B cell (primary cell): ENCODE results near the gene MED27. TPM values are rescaled to one million over a fixed set of nuclear protein-coding genes. Genes with fewer than 3 reads are reported as not detected.

Source experiments
- ATAC-seq: fragments of 200-7000 bp; cut with Tn5 transposase; one replicate; pipeline ENCODE4 v1.10.0; 2021; ENCODE audit warnings: low read depth, mild to moderate bottlenecking, moderate number of reproducible peaks, moderate library complexity
- CTCF ChIA-PET: fragments of 350-600 bp; sonication (Branson Sonifier 250); formaldehyde crosslinking; loops from one replicate; lab custom pipeline; 2021; ENCODE audit warnings: antibody characterized with exemption, inconsistent platforms; lab: Charles Lee
- POLR2A ChIA-PET: fragments of 350-600 bp; sonication (Branson Sonifier 250); formaldehyde crosslinking; loops from one replicate; lab custom pipeline; 2021; ENCODE audit warnings: antibody characterized with exemption; lab: Charles Lee
- DNase-seq: peaks from one replicate; pipeline ENCODE4 v3.0.0; 2013
- H2AFZ ChIP-seq: 2 replicates; pipeline ENCODE4 v1.6.1; 2012; ENCODE audit warnings: mild to moderate bottlenecking, low read depth, low read length; ENCODE audit not compliant: insufficient read depth, poor library complexity, severe bottlenecking
- H3K27ac ChIP-seq, 2 donors: 1 replicate in 1 of 2; 2 replicates in 1 of 2; pipeline ENCODE4 v1.5.1; 2012 to 2013; ENCODE audit warnings: low read length in 2 of 2, mild to moderate bottlenecking in 2 of 2, moderate library complexity in 1 of 2
- H3K27me3 ChIP-seq, 4 experiments: fragments of 200-600 bp in 1 of 4; sonication (generic) in 1 of 4; replicated peaks in 1 of 4; 1 replicate in 2 of 4; 2 replicates in 2 of 4; pipeline versions ENCODE4 v1.6.1 to v1.7.0; 2013 to 2016; ENCODE audit warnings: low read length in 3 of 4, mild to moderate bottlenecking in 2 of 4, mixed read lengths in 1 of 4, moderate library complexity in 1 of 4; ENCODE audit not compliant: insufficient read depth in 4 of 4, control insufficient read depth in 3 of 4; ENCODE audit errors: control extremely low read depth in 1 of 4
- H3K36me3 ChIP-seq, 2 experiments: replicated peaks in 1 of 2; 1 replicate in 1 of 2; 2 replicates in 1 of 2; pipeline versions ENCODE4 v1.6.1 to v1.7.1; 2013; ENCODE audit warnings: low read length in 1 of 2; ENCODE audit not compliant: insufficient read depth in 2 of 2, control insufficient read depth in 1 of 2; ENCODE audit errors: control extremely low read depth in 1 of 2, extremely low read depth in 1 of 2
- H3K4me1 ChIP-seq, 2 donors: fragments of 200-600 bp in 1 of 2; sonication (generic) in 1 of 2; 1 replicate in 1 of 2; 2 replicates in 1 of 2; pipeline versions ENCODE4 v1.5.1 to v1.6.1; 2013 to 2017; ENCODE audit warnings: low read length in 2 of 2; ENCODE audit not compliant: control insufficient read depth in 2 of 2, insufficient read depth in 2 of 2
- H3K4me2 ChIP-seq: replicated peaks from 2 replicates; pipeline ENCODE3; 2012; ENCODE audit warnings: mild to moderate bottlenecking, low read depth, low read length; ENCODE audit not compliant: poor library complexity, severe bottlenecking
- H3K4me3 ChIP-seq, 5 experiments: fragments of 200-600 bp in 1 of 5; sonication (generic) in 1 of 5; 1 replicate in 3 of 5; 2 replicates in 2 of 5; pipeline versions ENCODE4 v1.5.1 to v1.7.0; 2011 to 2016; ENCODE audit warnings: low read length in 4 of 5, mild to moderate bottlenecking in 4 of 5, low read depth in 2 of 5, control low read depth in 1 of 5, moderate library complexity in 1 of 5; ENCODE audit not compliant: insufficient read depth in 1 of 5; ENCODE audit errors: control extremely low read depth in 1 of 5, extremely low read depth in 1 of 5
- H3K79me2 ChIP-seq: fragments of 200-600 bp; sonication (generic); one replicate; pipeline ENCODE4 v1.6.0; 2016; ENCODE audit warnings: low read length; ENCODE audit not compliant: control insufficient read depth, insufficient read depth
- H3K9ac ChIP-seq: fragments of 200-600 bp; sonication (generic); 2 replicates; pipeline ENCODE4 v1.6.1; 2017; ENCODE audit warnings: mild to moderate bottlenecking, low read length, moderate library complexity
- H3K9me3 ChIP-seq, 3 donors: one replicate each; pipeline versions ENCODE4 v1.6.1 to v1.7.1; 2013; ENCODE audit warnings: low read length in 2 of 3; ENCODE audit not compliant: control insufficient read depth in 2 of 3, insufficient read depth in 1 of 3; ENCODE audit errors: control extremely low read depth in 1 of 3
- H4K20me1 ChIP-seq: 2 replicates; pipeline ENCODE4 v1.6.0; 2012; ENCODE audit warnings: mild to moderate bottlenecking, low read length; ENCODE audit not compliant: insufficient read depth, control insufficient read depth, poor library complexity, severe bottlenecking
- H3K27ac Mint-ChIP-seq: one replicate; pipeline ENCODE4 v1.8.0; 2021; ENCODE audit warnings: mixed read lengths
- H3K27me3 Mint-ChIP-seq: one replicate; pipeline ENCODE4 v1.8.0; 2021; ENCODE audit warnings: mixed read lengths
- H3K4me1 Mint-ChIP-seq: one replicate; pipeline ENCODE4 v1.8.0; 2021; ENCODE audit warnings: mixed read lengths
- H3K4me3 Mint-ChIP-seq: one replicate; pipeline ENCODE4 v1.8.0; 2021; ENCODE audit warnings: mixed read lengths
- H3K9me3 Mint-ChIP-seq: one replicate; pipeline ENCODE4 v1.8.0; 2022; ENCODE audit warnings: mixed read lengths; ENCODE audit not compliant: insufficient read depth
- CTCF ChIP-seq: fragments of 200-600 bp; IDR thresholded peaks from one replicate; pipeline ENCODE4 v1.8.0; 2022; ENCODE audit warnings: antibody characterized with exemption, mild to moderate bottlenecking
- EZH2 ChIP-seq: IDR thresholded peaks from 2 replicates; pipeline ENCODE4 v1.6.1; 2012; ENCODE audit warnings: borderline replicate concordance, low read depth, mild to moderate bottlenecking, moderate library complexity, low read length; ENCODE audit not compliant: insufficient read depth, poor library complexity, severe bottlenecking
- WGBS: methylation state at CpG from one replicate; pipeline ENCODE4 v1.1.5; 2013; ENCODE audit warnings: missing lambda C conversion rate; ENCODE audit not compliant: insufficient coverage; 5-methylcytosine and 5-hydroxymethylcytosine counted together
- intact Hi-C: fragments of 100-400 bp; cut with micrococcal nuclease; formaldehyde crosslinking; loops from one replicate; pipeline ENCODE4 v1.10.0; 2022
- polyA plus RNA-seq: library from polyadenylated mRNA; depleted of rRNA; stranded (reverse); fragments of >200 nt; gene quantifications from 2 replicates; pipeline ENCODE4 v1.2.3, GENCODE V29; 2012
- total RNA-seq, 2 donors: library from RNA; stranded (reverse); fragments of 120-200 nt in 1 of 2; gene quantifications; 1 replicate in 1 of 2; 2 replicates in 1 of 2; pipeline versions ENCODE4 v1.2.3 to v1.2.4, GENCODE V29; 2013 to 2022

MED27 gene
- total and polyA plus RNA-seq, 2 donors (not counting 1 experiment from before 2014, with no cell fraction given) = 17.4 to 17.7 TPM

DNA sequence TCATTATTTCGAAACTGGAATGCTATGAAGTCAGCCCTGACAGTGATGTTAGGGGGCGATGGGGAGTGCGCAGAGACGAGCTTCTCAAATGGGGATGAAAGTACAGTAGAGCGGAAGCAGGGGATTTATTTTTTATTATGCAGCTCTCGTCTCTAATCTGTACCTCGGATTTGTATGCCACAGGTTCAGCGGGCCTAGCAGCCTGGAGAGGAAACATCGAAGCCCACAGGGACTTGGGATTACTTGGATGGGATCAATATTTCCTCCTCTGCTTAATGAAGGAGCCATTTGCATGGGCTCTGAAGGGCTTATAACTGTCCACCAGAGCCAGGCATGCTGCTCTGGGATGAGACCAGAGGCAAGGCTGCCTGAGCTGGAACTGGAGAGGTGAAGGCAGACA is 206.3 kb downstream of the MED27 start:
- intact Hi-C loops = no loop called here
- Histone ChIP-seq H3K27me3 (no peaks in the 10 kb centered on the region), H2AFZ (no peak overlapping the region), H3K79me2 (no peaks in the 10 kb centered on the region), H3K36me3 (peaks cover 0 to 4% of the 10 kb centered on the region in 2 experiments), H3K27ac (no peak overlapping the region), H3K4me2 (no peak overlapping the region), H3K9ac (no peak overlapping the region), H4K20me1 (no peaks in the 10 kb centered on the region), H3K4me1 (no peaks in the 10 kb centered on the region), H3K9me3 (no peaks in the 10 kb centered on the region), H3K4me3 (no peak overlapping the region)
- WGBS = 99% methylated on average over 9 of the region's 9 CpGs
- DNase-seq (no peak), ATAC-seq (no peak)
- H3K27ac Mint-ChIP-seq = no peak overlapping the region
- H3K9me3 Mint-ChIP-seq = no peaks in the 10 kb centered on the region
- ChIA-PET POLR2A (no interaction called here), CTCF (no interaction called here)
- no peaks in the 10 kb centered on the region for H3K4me1 Mint-ChIP-seq
- TF ChIP-seq CTCF (no peak), EZH2 (no peak)
- H3K4me3 Mint-ChIP-seq = no peak overlapping the region
- H3K27me3 Mint-ChIP-seq = no peaks in the 10 kb centered on the region

GRCh38 chr9:131872702-131873101 is 207.0 kb downstream of the MED27 start:
- Histone ChIP-seq H2AFZ (no peak overlapping the region), H3K27me3 (no peaks in the 10 kb centered on the region), H4K20me1 (no peaks in the 10 kb centered on the region), H3K4me2 (no peak overlapping the region), H3K36me3 (peaks cover 0 to 4% of the 10 kb centered on the region in 2 experiments), H3K4me1 (no peaks in the 10 kb centered on the region), H3K9me3 (no peaks in the 10 kb centered on the region), H3K79me2 (no peaks in the 10 kb centered on the region), H3K27ac (no peak overlapping the region), H3K9ac (no peak overlapping the region), H3K4me3 (no peak overlapping the region)
- no peak overlapping the region for H3K4me3 Mint-ChIP-seq
- ChIA-PET CTCF (no interaction called here), POLR2A (no interaction called here)
- H3K27me3 Mint-ChIP-seq = no peaks in the 10 kb centered on the region
- intact Hi-C loops = no loop called here
- H3K4me1 Mint-ChIP-seq = no peaks in the 10 kb centered on the region
- no peak for TF ChIP-seq CTCF
- no peak for TF ChIP-seq EZH2
- DNase-seq (no peak), ATAC-seq (no peak)
- WGBS = 99% methylated on average over 4 of the region's 4 CpGs
- no peaks in the 10 kb centered on the region for H3K9me3 Mint-ChIP-seq
- H3K27ac Mint-ChIP-seq = no peak overlapping the region
